Measurements from ENCODE around the gene EGFR. TPM values are rescaled to one million over a fixed set of nuclear protein-coding genes. Genes with fewer than 3 reads are reported as not detected.

The EGFR gene
- polyA plus RNA-seq, 4 donors: 28.3 to 32.1 (median 31.0) TPM

DNA sequence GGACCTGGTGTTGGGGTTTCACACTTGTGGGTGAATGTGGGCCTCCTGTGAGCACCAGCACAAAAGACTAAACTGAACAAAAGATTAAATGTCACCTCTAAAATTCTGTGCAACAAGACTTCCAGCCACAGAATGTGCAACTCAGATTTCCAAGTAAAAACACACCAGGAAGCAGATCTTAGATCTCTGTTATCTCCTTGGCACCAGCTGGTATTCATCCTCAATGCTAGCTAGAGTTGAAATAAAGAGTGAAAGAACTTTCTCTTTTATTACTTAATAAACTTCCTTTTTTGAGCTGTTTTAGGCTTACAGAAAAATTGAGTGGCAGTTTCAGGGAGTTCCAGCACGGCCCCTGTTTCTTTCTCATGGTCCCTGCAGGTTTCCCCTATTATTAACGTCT is 40.2 kb downstream of the EGFR start:
- no peak for DNase-seq (ENCODE audit: low read depth in 4 of 4, low spot score in 2 of 4)

DNA sequence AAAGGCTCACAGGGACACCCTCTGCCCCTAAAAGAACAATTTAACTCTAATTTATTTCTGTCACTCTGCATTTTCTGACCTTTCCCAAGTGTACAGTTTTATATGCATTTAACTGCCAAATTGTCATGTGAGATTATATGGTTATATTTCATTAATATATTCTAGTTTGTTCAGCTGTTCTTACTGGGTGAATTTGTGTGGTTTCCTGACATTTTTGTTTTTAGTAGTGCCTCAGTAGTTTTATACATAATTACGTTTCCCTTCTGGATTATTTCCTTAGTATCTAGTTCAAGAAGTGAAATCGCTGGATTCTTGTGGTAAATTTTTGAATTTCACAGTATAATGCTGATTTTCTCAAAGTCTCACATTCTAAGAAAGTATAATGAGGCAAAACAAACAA is 41.3 kb downstream of the EGFR start:
- DNase-seq (ENCODE audit: low read depth in 4 of 4, low spot score in 2 of 4): no peak

DNA sequence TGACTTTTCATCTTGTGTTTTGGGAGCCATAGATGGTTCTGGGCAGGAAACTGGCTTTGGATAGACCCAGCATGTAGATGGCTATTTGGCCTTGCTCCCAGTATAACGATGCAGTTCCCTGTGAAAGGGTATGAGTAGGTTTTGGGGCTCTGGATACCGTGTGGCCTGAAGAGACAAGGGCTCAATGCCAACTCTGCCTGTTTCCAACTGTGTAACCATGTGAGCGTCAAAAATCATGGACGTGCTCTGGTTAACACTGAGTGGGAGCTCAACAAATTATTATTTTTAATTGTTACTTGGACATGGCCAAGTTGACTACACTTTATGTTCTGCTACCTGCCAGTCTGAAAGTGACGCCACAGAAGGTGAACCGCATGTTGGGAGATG is 41.8 kb downstream of the EGFR start:
- no peak for DNase-seq (ENCODE audit: low read depth in 4 of 4, low spot score in 2 of 4)

DNA sequence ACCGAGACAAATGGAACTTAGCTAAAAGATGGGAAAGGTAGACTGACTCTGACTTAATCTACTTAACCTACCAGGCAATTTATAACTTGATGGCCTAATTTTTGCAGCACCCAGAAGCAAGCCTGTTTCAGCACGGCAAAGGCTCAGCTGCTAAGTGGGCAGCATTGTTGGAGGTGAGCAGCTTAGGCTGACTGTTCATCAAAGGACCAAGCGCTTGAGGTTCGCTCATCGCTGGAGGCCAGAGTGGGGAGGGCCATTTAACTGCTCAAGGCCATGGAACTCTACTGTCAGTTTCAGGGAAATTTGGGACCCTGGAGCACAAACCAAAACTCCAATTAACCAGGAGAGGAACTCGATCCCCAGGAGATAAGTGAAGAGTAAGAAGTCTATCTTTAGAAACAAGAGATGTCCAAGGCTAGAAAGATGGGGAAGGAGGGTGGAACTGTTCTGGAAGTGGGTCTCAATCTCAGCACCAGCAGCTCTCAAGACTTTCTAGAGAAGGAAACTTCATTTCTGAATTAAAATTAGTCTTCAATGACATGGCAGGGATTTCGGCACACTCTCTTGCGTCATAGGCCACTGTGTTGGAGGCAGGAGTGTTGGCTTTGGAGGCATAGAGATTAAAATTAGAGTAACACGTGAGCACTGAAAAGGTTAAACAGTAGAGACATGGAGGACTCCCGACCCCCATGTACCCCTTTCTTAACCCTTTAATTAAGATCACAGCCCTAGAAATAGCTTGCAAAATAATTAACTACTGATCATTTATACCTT is 43.1 kb downstream of the EGFR start:
- no peak for DNase-seq (ENCODE audit: low read depth in 4 of 4, low spot score in 2 of 4)

DNA sequence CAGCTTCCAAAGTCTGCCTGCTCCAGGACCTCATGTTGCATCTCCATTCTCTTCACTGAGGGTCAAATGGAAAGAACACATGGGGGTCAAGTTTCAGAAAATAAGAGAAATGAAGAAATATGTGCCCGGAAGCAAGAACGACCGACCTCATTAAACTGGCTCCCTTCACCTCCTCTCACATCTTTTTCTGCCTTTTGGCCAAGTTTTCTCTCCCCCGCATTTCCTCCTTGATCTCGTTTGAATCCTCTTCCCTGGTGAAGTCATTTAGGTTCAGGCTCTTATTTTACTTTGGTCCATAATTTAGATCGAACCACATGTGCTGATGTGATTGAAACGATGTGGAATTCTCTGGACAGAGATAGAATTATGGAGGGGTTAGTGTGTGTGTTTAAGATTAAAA is 44.2 kb downstream of the EGFR start:
- no peak for DNase-seq (ENCODE audit: low read depth in 4 of 4, low spot score in 2 of 4)

DNA sequence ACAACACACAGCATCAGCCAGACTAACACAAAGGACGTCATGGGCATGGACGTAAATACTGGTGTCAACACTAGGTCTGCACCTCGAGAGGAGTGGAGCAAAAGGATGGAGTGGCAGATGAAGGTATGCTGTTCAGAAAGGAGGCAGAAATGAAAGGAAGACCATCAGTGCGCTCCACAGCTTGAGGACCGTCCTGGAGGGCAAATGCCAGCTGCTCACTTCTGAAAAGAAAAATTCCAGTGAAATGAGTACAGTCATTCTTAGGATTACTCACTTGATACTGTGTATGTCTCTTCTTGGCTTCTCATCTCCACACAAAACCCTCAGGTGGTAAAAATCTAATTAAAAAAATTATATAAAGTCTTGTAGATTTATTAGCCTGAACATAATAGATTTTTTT is 44.8 kb downstream of the EGFR start:
- no peak for DNase-seq (ENCODE audit: low read depth in 4 of 4, low spot score in 2 of 4)

DNA sequence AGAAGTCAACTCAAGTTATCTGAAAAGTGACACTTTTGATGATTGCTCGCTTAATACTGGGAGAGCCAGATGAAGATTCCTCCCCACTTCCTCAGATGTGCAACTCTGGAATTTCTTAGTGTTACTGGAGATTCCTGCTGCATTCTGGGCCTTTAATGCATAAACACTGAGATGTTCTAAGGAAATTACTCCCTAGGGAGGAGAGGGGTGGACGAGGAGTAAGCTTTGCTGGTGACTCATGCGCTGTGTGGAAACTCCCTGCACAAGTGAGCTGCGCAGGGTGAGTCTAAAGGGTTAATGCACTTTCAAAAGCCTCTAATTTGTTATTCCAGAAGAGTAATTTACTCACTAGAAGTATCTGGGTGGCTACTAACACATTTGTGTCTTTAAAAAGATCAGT is 46.3 kb downstream of the EGFR start:
- no peak for DNase-seq (ENCODE audit: low read depth in 4 of 4, low spot score in 2 of 4)

DNA sequence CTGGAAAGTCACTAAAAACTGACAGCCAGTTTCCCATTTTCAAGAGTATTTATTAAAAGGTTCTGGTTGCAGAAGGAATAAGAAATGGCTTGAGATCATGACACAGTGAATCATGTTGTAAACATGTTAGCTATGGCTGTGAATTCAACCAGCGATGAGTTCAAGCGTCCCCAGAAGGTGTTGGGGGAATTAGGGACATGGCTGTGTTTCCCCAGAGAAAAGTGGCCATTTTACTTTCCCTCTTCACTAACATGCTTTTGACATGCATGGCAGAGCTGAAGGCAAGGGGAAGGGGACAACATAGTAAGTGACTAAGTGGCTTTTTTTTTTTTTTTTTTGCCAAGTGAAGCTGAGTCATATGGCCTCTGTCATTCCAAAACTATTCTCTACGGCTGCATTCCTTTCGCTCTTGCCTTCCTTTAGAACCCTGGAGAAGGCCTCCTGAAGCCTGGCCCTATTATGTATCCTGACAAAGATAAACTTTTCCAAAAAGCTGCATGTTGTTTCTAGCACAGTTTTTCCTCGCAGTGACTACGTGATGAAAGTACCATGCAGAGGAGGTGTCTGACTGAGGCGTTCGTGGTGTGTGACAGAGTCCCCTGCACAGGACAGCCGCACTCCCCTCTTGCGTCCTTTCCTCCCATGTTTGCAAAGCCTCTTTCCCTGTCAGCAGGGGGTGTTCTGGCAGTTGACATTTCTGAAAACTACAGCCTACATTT is 46.9 kb downstream of the EGFR start:
- no peak for DNase-seq (ENCODE audit: low read depth in 4 of 4, low spot score in 2 of 4)

DNA sequence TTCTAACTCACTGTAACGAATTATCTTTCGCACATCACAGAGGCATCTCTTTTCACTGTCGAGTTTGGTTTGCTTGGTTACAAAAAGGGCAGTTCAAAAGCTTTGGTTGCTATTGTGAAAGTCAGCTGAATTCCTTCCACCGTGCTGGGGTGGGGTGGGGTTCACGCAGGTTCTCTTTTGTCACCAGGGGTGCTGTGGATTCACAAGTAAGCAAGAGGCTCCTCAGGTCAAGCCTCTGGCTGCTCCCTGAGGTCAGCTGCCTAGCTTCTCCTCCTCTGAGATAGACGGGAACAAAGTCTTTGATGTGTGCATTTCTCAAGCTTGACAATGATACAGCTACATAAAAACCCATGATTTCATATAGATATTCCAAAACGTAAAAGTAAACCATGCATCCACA is 47.7 kb downstream of the EGFR start:
- DNase-seq (ENCODE audit: low read depth in 4 of 4, low spot score in 2 of 4): no peak

DNA sequence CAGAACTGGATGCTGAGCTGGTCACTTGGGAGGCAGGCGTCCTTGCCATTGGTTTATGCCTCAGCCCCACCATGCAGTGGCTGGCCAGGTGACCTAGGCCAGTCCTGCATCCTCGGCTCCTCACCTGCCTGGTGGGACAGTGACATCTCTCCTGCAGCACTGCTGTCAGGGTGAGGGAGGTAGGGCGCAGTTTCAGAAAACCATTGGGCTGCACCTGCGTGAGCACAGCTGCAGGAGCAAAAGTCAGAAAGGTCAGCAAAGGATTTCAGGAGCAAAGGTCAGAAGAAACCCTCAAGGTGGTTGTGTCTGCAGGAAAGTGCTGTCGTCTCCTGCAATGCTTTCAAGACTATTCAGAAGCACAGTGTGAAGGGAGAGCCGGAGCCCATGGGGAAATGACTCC is 48.1 kb downstream of the EGFR start:
- no peak for DNase-seq (ENCODE audit: low read depth in 4 of 4, low spot score in 2 of 4)

DNA sequence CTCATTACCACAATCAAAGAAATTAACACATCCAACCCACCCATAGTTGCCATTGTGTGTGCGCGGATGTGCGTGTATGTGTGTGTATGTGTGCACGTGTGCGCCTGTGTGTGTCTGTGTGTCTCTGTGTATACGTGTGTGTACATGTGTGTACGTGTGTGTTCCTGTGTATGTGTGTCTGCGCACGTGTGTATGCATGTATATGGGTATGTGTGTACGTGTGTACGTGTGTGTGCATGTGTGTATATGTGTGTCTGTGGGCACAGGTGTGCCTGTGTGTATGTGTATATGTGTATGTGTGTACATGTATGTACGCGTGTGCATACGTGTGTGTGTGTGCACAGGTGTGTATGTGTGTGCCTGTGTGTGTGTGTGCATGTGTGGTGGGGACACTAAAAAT is 48.9 kb downstream of the EGFR start:
- no peak for DNase-seq (ENCODE audit: low read depth in 4 of 4, low spot score in 2 of 4)

DNA sequence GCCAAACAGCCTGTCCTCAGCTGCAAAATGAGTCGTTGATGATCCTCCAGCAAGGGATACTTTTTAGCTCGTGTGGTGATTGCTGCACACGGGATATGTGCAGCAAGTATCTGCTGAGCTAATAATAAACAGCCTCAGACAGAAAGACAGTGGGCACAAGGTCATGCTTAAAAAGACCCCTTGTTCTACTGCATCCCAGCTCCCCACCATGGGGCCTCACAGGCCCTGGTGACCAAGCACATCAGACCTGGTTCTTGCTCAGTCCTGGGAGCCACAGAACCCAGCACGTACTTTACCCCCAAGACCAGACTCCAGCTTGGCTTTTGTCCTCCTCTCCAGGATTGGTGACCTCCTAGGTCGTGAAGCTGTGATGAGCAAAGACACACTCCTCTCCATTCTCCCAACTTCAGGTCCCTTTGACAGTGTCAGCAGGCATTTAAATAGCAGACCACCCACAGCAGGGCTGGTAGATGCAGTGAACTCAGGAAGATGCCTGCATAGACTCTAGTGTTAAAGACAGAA is 50.5 kb downstream of the EGFR start:
- no peak for DNase-seq (ENCODE audit: low read depth in 4 of 4, low spot score in 2 of 4)

DNA sequence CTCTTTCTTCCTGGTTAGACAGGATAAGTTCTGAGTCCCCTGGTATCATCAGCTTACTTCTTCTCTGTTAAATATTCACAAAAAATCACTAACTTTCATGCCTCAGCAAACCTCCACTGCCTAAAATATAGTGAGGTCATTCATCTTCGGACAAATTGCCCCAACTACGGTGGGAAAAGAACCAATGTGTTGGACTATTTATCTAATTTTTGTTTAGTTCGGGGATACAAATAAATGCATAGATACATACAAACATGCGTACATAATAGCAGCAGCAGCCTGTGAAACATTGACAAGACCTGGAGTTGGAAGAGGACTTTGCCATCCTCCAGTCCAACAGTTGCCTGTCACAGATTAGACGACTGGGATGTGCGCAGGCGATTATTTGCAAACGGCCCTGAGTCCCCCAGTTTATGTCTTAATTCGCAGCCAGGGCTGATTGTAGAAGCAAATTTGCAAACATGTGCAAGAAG is 51.5 kb downstream of the EGFR start:
- DNase-seq (ENCODE audit: low read depth in 4 of 4, low spot score in 2 of 4): no peak

DNA sequence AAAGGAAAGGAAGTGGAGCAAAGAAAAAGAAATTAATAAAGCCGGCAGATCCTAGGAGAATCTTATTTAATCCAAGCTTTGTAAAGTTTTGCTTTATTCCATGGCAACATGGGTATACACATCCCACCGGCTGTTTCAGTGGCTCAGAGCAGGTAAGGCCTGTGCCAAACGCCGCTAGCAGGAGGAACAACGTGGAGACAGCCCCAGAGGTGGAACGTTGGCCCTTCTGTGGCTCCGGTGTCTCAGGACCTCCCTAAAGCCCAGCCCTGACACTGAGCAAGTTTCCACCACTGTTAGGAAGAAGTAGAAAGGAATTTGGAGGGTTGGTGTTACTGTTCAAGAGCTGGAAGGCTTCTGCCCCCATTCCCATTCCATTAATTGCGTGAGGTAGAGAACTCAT is 52.0 kb downstream of the EGFR start:
- no peak for DNase-seq (ENCODE audit: low read depth in 4 of 4, low spot score in 2 of 4)

DNA sequence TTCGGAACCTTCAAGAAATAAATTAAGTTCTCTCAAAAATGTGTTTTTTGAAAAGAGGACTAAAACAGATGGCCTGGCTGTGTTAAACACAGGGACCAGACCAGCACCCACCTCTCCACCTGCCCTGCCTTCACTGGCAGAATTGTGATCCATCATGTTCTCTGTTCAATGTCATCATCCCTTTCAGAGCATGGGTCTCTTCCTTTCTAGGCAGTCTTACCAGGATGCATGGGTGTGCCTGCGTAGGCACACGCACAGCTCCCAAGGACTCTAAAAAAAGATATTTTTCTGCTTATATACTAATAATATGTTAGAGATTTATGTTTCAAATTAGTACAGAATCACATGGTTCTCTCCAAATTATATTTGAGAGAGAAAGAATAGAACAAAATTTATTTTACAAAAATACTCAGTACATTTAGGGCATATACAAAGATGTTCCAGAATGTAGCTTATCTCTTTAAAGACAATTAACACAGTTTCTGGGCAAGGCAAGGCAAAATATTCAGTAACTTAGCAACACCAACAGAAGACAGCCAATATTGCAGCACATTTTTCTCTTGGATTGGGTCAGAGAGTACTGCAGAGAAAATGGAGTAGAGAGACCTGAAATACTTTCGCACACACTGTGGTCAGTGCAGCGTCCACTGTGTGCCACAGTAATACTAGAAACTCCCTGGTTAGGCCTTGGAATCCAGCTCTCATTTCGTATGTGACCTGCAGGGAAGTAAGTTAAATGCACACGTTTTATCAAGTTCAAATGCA is 52.8 kb downstream of the EGFR start:
- DNase-seq (ENCODE audit: low read depth in 4 of 4, low spot score in 2 of 4): no peak

DNA sequence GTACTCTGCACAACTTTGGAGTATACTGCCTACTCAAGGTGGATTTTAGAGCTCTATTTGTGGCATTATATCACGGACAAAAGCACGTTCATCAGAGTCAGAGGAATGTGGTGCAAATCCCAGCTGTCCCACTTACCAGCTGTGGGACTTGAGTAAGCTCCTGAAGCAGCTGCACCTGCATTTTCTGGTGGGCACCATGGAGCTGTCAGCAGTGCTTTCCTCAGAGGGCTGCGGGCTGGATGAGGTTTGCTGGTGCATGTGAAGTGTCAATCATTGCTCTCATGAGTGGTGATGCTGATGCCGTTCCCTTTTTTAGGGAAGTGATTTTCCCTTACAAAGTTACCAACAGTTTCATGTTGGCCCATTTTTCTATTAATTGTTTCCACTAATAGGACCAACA is 53.4 kb downstream of the EGFR start:
- DNase-seq (ENCODE audit: low read depth in 4 of 4, low spot score in 2 of 4): no peak

DNA sequence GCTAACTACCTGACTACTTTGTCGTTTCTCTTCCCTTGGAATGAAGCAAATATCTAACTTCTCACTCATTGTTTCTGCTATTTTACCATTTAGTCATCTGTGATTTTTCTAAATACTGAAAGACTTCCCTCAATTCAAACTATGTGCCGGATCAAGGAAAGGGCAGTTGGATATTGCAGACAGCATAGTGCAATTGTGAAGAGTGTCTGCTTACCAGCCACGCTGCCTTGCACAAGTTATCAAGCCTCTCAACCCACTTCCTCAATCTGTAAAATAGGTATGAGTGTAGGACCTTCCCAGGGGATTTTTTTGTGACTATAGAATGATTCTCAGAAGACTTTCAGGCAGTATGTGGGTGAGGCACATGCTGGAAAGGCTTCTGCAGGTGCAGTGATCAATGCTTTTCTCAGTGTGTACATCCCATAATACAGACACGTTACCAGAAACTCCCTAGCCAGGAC is 54.3 kb downstream of the EGFR start:
- no peak for DNase-seq (ENCODE audit: low read depth in 4 of 4, low spot score in 2 of 4)

DNA sequence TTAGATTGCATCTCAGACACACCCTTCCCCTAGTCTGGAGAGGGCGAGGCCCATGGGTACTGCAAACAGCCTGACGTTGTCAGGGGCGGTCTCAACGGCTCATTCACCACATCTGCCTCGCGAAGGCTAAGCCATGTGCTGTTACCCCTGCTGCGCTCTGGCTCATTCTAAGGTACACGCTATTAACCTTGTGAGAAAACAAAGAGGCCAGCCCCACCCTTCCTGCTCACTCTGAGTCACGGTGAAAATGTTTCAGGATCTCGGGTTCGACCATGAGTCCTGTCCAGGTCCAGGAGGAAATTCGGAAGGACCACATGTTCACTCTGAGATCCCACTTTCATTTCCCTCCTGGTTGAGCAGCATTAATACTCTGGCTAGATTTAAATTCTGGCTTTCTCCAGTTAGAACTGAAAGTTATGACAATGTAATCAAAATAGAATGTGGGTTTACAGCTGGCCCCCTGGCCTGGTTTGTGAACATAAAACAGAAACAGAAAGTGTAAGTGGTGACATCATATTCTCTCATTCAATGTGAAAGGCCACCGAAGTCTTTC is 55.2 kb downstream of the EGFR start:
- no peak for DNase-seq (ENCODE audit: low read depth in 4 of 4, low spot score in 2 of 4)

DNA sequence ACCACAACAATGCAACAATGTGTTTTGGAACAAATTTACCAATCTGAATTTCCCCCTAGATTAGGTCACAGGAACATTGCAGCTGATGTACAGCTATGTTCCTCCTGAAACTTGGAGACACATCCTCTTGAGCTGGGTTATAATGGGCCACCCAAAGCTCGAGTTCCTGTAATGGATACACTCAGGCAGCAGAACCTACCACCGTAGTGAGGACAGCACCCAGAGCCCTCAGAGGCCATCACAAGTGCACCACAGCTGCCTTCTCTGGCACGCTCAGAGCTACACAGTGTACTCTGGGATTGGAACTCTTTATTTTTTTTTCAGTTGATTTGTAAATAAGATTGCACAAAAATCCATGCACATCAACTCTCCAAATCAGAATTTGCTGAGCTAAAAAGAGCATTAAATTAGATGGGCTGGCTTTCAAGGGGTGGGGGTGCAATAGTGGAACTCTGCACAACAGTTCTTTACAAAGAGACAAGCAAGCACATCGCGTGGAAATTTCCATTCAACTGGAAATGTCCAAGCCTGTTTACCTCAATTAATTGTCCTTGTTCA is 56.7 kb downstream of the EGFR start:
- DNase-seq (ENCODE audit: low read depth in 4 of 4, low spot score in 2 of 4): no peak

DNA sequence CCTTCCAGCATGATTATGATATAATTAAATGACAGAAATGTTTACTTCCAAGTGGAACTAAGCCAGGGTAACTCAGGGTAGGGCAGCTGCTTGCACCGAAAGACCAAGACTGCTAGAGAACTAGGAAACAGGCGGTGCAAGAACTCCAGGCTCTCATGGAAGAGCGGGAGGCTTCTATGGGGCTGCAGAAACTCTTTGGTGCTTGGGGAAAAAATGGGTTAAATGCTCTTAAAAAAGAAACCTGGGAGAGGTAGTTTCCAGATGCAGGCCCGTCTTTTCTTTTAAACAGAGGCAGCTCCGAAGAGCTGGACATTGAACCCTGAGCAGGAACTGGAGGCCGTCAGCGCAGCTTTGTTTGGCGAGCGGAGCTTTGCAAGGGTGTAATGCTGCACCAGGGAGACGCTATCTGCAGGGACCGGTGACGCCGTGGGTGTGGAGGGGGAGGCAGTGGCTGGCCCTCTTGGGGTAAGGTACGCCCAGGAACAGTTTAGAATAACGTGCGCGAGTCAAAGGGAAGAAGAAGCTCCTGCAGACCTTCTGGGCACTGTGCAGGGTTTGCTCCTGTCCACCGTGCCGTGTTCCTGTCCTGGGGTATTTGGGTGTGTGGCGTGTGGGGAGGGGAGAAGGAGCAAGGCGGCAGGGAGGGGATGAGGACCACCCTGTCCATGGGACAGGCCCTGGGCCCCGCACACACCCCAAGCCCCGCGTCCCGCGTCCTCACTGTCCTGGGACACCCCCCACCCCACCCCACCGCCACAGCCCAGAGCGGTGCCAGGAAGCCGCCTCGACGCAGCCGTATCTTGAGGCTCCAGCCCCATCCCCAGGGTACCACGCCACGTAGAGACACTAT is 59.0 kb downstream of the EGFR start:
- DNase-seq (ENCODE audit: low read depth in 4 of 4, low spot score in 2 of 4): no peak
